Forelimb muscle (tissue), 1 donor: ENCODE results near the gene STRA8. TPM values are rescaled to one million over a fixed set of nuclear protein-coding genes. Genes with fewer than 3 reads are reported as not detected.

ENCODE experiments used
- DNase-seq: peaks from one replicate; pipeline ENCODE4 v3.0.0-alpha.2; 2013; ENCODE audit warnings: low read depth
- polyA plus RNA-seq: library from polyadenylated mRNA; unstranded; fragments of 120-200 nt; gene quantifications from one replicate; pipeline ENCODE4 v1.2.1, GENCODE V29; 2013; ENCODE audit not compliant: insufficient read length

The STRA8 gene
- polyA plus RNA-seq, 1 donor: not detected

- DNase-seq: no peak
Measured at GRCh38 chr7:135238112-135238744, 4.6 kb downstream of the STRA8 start.

GRCh38 chr7:135239263-135239662 lies 5.6 kb downstream of the STRA8 start:
- DNase-seq: no peak

- DNase-seq: no peak
Measured at GRCh38 chr7:135240441-135240840, 6.8 kb downstream of the STRA8 start.

- DNase-seq: no peak
Measured at GRCh38 chr7:135242096-135242684, 8.6 kb downstream of the STRA8 start.

GRCh38 chr7:135245226-135246190 lies 11.9 kb downstream of the STRA8 start:
- no peak for DNase-seq

- DNase-seq: no peak
Measured at GRCh38 chr7:135246191-135246825, 12.7 kb downstream of the STRA8 start.

- no peak for DNase-seq
Measured at GRCh38 chr7:135247746-135248471, 14.3 kb downstream of the STRA8 start.

- DNase-seq: no peak
Measured at GRCh38 chr7:135248546-135248945, 14.9 kb downstream of the STRA8 start.

- no peak for DNase-seq
Measured at GRCh38 chr7:135251496-135252391, 18.1 kb downstream of the STRA8 start.

- peak; percentile 32 for DNase-seq
Measured at GRCh38 chr7:135253851-135254771, 20.5 kb downstream of the STRA8 start.

- no peak for DNase-seq
Measured at GRCh38 chr7:135257790-135258189, 24.2 kb downstream of the STRA8 start.

GRCh38 chr7:135258585-135258984 lies 24.9 kb downstream of the STRA8 start:
- no peak for DNase-seq

- no peak for DNase-seq
Measured at GRCh38 chr7:135259702-135260101, 26.1 kb downstream of the STRA8 start.

GRCh38 chr7:135260470-135260869 lies 26.8 kb downstream of the STRA8 start:
- no peak for DNase-seq

- DNase-seq: no peak
Measured at GRCh38 chr7:135260930-135261721, 27.5 kb downstream of the STRA8 start.

GRCh38 chr7:135262623-135263320 lies 29.1 kb downstream of the STRA8 start:
- DNase-seq: no peak

GRCh38 chr7:135263321-135263970 lies 29.8 kb downstream of the STRA8 start:
- no peak for DNase-seq
